Suprapubic skin (tissue), 4 donors: ENCODE data around the gene GRAMD4. TPM values are rescaled to one million over a fixed set of nuclear protein-coding genes. Genes with fewer than 3 reads are reported as not detected.

Experiments
- DNase-seq, 2 donors: peaks; one replicate each; pipeline ENCODE4 v3.0.0-alpha.2; 2019; ENCODE audit warnings: low spot score in 2 of 2
- H3K27ac ChIP-seq: fragments of 200-600 bp; sonication (generic); one replicate; pipeline ENCODE4 v1.5.1; 2019
- H3K27me3 ChIP-seq: fragments of 200-600 bp; sonication (generic); one replicate; pipeline ENCODE4 v1.5.1; 2019
- H3K36me3 ChIP-seq: fragments of 200-600 bp; sonication (generic); one replicate; pipeline ENCODE4 v1.5.1; 2019
- H3K4me1 ChIP-seq: fragments of 200-600 bp; sonication (generic); one replicate; pipeline ENCODE4 v1.5.1; 2019
- H3K4me3 ChIP-seq: fragments of 200-600 bp; sonication (generic); one replicate; pipeline ENCODE4 v1.5.1; 2019; ENCODE audit warnings: mild to moderate bottlenecking
- H3K9me3 ChIP-seq: fragments of 200-600 bp; sonication (generic); one replicate; pipeline ENCODE4 v1.5.1; 2019
- EP300 ChIP-seq: sonication (generic); formaldehyde crosslinking; IDR thresholded peaks from one replicate; pipeline ENCODE4 v1.6.1; 2017; ENCODE audit warnings: antibody characterized with exemption
- POLR2A ChIP-seq, 2 donors: fragments of 450-650 bp; IDR thresholded peaks; one replicate each; pipeline ENCODE4 v1.6.1; 2017; ENCODE audit warnings: antibody characterized with exemption in 2 of 2, mild to moderate bottlenecking in 2 of 2, moderate library complexity in 2 of 2
- POLR2AphosphoS5 ChIP-seq, 3 donors: sonication (generic); formaldehyde crosslinking; IDR thresholded peaks; one replicate each; pipeline ENCODE4 v1.6.1; 2017; ENCODE audit warnings: antibody characterized with exemption in 3 of 3
- WGBS: methylation state at CpG from one replicate; pipeline ENCODE4 v1.1.5; 2018; 5-methylcytosine and 5-hydroxymethylcytosine counted together
- total RNA-seq, 4 donors: library from RNA; depleted of rRNA; stranded (reverse); fragments of >200 nt; gene quantifications; one replicate each; pipeline ENCODE4 v1.1.0, GENCODE V29; 2016
- TF ChIP-seq, protein P1 (sequence below), 2 donors: fragments of 200-600 bp in 1 of 2; fragments of 450-650 bp in 1 of 2; sonication (generic) in 1 of 2; IDR thresholded peaks; one replicate each; pipeline ENCODE4 v1.5.1; 2016 to 2019; ENCODE audit warnings: antibody characterized with exemption in 2 of 2, mild to moderate bottlenecking in 1 of 2, moderate library complexity in 1 of 2

GRAMD4 gene
- total RNA-seq, 4 donors from 2014 or later: 64.1 to 230 (median 164) TPM

GRCh38 chr22:46626911-46627805, 7.0 kb downstream of the GRAMD4 start:
- TF ChIP-seq POLR2AphosphoS5 (IDR thresholded peaks at IDR 0.05) (peak in 2 of 3 donors; percentile 16 to 36), EP300 (no peak)
- peak in 1 of 2 donors; percentile 70 for DNase-seq
- Histone ChIP-seq H3K36me3 (peaks cover 9% of the 10 kb centered on the region), H3K4me3 (peak overlapping the region; percentile 16), H3K27me3 (no peaks in the 10 kb centered on the region), H3K9me3 (no peaks in the 10 kb centered on the region), H3K4me1 (peaks cover 34% of the 10 kb centered on the region), H3K27ac (peak overlapping the region; percentile 74)
- 72% methylated on average over 28 of the region's 39 CpGs for WGBS

DNA sequence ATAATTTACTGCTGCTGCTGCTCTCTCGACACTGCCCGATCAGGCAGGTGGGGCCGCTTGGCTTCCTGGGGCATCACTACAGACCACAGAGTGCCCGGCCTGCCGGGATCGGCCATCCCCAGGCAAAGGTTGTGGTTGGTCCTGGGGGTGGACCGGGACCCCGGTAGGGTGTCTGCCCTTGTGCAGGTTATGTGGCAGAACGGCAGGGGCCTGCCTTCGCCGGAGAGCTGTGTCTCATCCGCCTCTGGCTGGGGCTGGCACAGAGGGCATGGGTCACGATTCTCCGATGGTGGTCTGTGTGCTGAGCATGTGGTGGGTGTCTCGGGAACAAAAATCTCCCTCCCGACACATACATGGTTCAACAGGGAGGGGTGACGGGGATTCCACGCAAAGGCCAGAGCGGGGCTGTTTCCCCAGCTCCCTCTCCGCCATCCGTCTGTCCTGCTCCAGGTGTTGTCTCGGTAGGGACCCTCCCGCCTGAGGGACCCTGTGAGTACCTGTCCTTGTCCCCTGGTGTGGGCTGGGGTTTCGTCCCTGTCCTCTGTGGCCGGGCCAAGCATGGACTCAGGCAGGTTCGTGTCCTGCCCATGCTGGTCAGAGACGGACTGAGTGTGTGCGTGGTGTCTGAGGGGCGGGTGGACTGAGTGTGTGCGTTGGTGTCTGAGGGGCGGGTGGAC, 7.8 kb downstream of the GRAMD4 start:
- TF ChIP-seq EP300 (no peak), POLR2A (IDR thresholded peaks at IDR 0.05) (no peak), POLR2AphosphoS5 (IDR thresholded peaks at IDR 0.05) (no peak)
- TF ChIP-seq, protein P1, sequence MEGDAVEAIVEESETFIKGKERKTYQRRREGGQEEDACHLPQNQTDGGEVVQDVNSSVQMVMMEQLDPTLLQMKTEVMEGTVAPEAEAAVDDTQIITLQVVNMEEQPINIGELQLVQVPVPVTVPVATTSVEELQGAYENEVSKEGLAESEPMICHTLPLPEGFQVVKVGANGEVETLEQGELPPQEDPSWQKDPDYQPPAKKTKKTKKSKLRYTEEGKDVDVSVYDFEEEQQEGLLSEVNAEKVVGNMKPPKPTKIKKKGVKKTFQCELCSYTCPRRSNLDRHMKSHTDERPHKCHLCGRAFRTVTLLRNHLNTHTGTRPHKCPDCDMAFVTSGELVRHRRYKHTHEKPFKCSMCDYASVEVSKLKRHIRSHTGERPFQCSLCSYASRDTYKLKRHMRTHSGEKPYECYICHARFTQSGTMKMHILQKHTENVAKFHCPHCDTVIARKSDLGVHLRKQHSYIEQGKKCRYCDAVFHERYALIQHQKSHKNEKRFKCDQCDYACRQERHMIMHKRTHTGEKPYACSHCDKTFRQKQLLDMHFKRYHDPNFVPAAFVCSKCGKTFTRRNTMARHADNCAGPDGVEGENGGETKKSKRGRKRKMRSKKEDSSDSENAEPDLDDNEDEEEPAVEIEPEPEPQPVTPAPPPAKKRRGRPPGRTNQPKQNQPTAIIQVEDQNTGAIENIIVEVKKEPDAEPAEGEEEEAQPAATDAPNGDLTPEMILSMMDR (IDR thresholded peaks at IDR 0.05): no peak
- Histone ChIP-seq H3K27me3 (no peaks in the 10 kb centered on the region), H3K9me3 (no peaks in the 10 kb centered on the region), H3K4me3 (peak overlapping the region; percentile 16), H3K4me1 (peaks cover 37% of the 10 kb centered on the region), H3K36me3 (peaks cover 9% of the 10 kb centered on the region), H3K27ac (peak overlapping the region; percentile 16)
- no peak for DNase-seq
- 87% methylated on average over 15 of the region's 31 CpGs for WGBS

DNA sequence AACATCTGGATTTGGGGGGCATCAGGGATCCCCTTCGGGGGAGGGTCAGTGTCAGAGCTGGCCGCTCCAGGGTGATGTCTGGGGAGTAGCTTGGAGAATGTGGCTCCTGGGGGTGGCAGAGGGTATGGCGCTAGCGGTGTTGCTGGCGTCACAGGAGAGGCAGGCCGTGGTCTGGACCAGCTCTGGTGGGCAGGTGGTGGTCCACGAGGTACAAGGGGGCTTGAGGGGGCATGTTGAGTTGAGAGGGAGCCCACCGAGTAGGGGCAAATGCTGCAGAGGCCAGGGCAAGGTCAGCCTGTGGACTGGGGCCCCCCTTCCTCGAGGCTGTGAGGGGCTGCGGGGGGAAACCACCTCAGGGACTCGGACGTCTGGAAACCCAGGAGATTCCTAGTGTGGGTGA, 8.6 kb downstream of the GRAMD4 start:
- H3K4me1 ChIP-seq: peaks cover 44% of the 10 kb centered on the region
- TF ChIP-seq POLR2AphosphoS5 (IDR thresholded peaks at IDR 0.05) (no peak), EP300 (no peak), POLR2A (IDR thresholded peaks at IDR 0.05) (no peak)
- TF ChIP-seq, protein P1 (IDR thresholded peaks at IDR 0.05): no peak
- H3K27me3 ChIP-seq: no peaks in the 10 kb centered on the region
- H3K27ac ChIP-seq: no peak overlapping the region
- peaks cover 9% of the 10 kb centered on the region for H3K36me3 ChIP-seq
- no peak for DNase-seq
- H3K9me3 ChIP-seq: no peaks in the 10 kb centered on the region
- no peak overlapping the region for H3K4me3 ChIP-seq
- WGBS: 93% methylated on average over 12 of the region's 12 CpGs

DNA sequence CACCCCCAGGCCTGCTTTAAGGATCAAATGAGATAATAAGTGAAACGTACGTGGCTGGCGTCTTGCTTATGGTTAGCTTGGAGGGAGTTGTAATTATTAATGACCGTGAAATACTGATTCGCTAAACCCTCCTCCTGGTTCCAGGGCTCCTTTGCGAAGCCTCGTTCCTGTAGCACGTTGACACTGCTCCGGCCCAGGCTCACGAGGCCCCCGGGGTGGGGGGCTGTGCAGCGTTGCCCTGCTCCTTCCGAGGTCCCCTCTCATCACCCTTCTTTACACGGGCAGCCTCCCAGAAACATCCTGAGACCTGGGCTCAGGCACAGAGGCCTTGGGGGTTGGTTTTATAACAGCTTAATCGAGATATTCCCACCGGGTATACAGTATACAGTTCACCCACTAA, 9.1 kb downstream of the GRAMD4 start:
- H3K36me3 ChIP-seq: peaks cover 9% of the 10 kb centered on the region

GRCh38 chr22:46631113-46631512, 10.9 kb downstream of the GRAMD4 start:
- Histone ChIP-seq H3K9me3 (no peaks in the 10 kb centered on the region), H3K36me3 (peaks cover 9% of the 10 kb centered on the region), H3K4me1 (peaks cover 45% of the 10 kb centered on the region), H3K4me3 (no peak overlapping the region), H3K27me3 (no peaks in the 10 kb centered on the region), H3K27ac (no peak overlapping the region)
- WGBS: 91% methylated on average over 8 of the region's 13 CpGs
- DNase-seq: no peak
- no peak for TF ChIP-seq POLR2AphosphoS5 (IDR thresholded peaks at IDR 0.05)
- TF ChIP-seq EP300: no peak
- no peak for TF ChIP-seq POLR2A (IDR thresholded peaks at IDR 0.05)
- TF ChIP-seq, protein P1 (IDR thresholded peaks at IDR 0.05): no peak

More for the DNA sequence above, 9.1 kb downstream of the GRAMD4 start:
- no peak overlapping the region for H3K27ac ChIP-seq
- H3K27me3 ChIP-seq: no peaks in the 10 kb centered on the region
- DNase-seq: no peak
- H3K4me1 ChIP-seq: peaks cover 49% of the 10 kb centered on the region
- no peaks in the 10 kb centered on the region for H3K9me3 ChIP-seq
- TF ChIP-seq EP300: no peak
- WGBS: 93% methylated on average over 16 of the region's 16 CpGs
- H3K4me3 ChIP-seq: no peak overlapping the region

DNA sequence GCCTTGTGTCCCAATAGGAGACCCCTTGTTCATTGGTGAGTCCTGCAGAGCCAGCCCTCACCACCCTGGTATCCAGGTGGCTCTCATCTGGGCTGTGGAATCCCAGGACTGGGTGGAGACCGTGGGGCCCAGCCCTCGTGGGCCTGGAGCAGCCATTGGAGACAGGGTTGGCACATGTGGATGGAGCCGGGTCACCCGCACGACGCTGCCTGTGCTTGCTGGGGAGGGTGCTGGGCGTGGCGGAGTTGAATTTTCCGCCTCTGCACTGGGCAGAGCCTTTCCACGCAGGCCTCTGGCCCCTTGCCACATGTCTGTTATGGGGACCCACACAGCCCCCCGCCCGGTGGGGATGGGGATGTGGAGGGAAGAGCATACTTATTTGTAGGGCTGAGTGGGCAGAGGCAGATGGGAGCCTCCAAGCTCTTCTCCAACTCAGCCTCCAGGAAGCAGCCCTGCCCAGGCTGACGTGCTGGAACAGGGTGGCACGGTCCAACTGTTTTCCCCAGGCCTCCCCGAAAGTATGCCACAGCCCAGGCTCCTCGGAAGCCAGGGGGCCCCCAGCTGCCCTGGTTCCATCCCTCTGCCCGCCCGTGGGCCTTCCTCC, 12.6 kb downstream of the GRAMD4 start:
- no peak overlapping the region for H3K4me3 ChIP-seq
- peaks cover 31% of the 10 kb centered on the region for H3K4me1 ChIP-seq
- TF ChIP-seq, protein P1 (IDR thresholded peaks at IDR 0.05): no peak
- TF ChIP-seq EP300 (no peak), POLR2A (IDR thresholded peaks at IDR 0.05) (no peak), POLR2AphosphoS5 (IDR thresholded peaks at IDR 0.05) (no peak)
- H3K27me3 ChIP-seq: no peaks in the 10 kb centered on the region
- no peaks in the 10 kb centered on the region for H3K9me3 ChIP-seq
- peaks cover 9% of the 10 kb centered on the region for H3K36me3 ChIP-seq
- no peak for DNase-seq
- 53% methylated on average over 6 of the region's 18 CpGs for WGBS
- H3K27ac ChIP-seq: peak overlapping the region; percentile 15
